ENCODE results near the gene NKX1-1.

NKX1-1 gene

GRCh38 chr4:1385373-1386340 lies 20.6 kb downstream of the NKX1-1 start:
- no peak for DNase-seq (ENCODE audit: low spot score)

DNA sequence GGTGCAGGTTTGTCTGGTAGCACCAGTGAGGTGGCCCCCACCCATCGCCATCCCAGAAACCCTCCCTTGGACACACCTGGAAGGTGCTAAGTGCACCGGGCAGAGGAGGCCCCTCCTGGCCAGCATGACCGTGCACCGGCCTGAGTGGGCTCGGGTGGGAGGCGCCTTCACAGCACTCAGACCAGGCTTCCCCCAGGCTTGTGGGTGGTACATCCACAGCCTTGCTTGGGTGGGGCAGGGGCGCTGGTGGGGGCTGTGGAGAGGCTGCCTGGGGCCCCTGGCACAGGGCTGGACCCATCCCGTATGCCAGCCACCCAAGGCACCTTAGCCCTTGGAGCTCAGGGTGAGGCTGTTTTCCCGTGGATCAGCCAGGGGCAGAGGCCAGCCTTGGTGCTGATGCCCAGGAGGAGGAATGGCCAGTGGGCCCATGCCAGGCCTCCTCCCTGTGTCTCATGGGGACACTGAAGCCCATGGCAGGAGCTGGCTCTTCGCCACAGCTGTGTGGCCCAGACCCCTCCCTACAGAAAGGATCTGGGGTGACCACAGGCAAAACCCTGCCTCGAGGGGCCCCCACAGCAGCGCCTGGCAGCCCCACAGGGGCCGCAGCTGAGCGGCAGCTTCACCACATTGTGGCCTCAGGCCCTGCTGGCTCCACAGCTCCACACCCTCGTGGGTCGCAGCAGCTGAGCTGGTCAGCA lies 21.4 kb downstream of the NKX1-1 start:
- DNase-seq (ENCODE audit: low spot score): no peak

GRCh38 chr4:1383728-1384591 lies 22.3 kb downstream of the NKX1-1 start:
- no peak for DNase-seq (ENCODE audit: low spot score)

DNA sequence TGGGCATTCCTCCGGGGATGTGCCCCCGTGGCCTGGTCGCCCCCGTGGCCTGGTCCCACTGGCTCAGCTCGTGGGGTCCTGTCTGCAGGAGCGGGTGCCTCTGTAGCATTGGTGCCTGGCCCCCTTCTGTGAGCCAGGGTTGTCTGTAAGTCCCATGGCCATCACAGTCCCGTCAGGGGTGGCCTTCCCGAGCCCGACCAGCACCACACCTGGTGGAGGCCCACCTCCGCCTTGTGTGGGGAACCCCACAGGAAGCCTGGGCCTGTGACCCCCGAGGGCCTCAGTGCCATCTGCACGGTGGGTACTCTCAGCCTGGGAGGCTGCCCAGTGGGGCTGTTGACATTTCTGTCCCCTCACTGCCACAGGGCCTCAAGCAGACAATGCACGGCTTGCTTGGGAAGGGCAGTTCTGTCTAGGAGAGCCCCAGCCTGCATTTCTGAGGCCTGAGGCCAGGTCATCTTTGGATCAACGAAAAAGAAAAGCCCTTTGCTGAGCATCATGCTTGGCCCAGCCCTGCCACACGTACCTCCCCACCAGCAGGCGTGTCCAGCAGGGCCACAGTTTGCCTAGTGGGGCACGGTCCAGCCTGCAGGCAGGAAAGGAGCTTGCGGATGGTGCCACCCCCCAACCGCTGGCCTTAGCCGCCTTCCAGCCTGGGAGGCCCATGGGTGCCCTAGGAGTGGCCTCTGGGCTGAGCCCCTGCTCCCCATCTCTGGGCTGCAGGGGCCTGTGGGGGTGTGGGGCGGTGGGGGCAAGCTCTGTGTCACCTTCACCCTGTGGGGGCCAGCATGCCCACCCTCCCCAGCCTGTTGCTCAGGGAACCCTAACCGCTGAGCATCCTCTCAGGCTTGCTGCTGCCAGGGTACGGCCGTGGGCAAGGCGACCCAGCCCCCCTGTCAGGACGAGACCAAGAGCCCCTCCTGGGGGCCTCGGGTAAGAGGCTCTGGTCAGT lies 23.2 kb downstream of the NKX1-1 start:
- DNase-seq (ENCODE audit: low spot score): no peak

DNA sequence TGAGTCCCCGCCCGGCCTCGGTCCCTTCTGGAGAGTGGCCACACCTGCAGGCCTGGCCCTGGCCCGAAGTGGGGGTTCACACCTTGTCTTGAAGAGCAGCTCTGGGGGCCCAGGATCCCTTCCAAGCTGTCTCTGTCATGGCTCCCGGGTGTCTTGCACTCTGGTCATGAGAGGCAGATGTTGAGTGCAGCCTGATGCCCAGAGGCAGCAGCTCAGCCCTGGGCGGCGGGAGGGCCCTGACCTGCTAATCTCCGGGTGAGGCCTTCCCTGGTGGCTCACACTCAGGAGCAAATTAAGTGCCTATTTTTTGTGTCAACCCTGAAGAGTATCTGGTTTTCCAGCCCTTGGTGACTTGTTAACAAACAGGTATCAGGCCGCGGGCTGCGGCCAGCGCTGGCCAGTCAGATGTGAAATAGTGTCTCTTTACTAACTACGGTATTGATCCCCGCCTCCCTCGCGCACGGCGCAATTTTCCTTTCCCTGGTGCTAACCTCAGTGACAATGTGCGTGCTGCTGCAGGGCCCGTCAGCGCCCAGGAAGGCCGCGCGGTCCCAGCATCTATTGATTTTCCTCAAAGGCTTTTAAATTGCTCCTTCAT lies 24.2 kb downstream of the NKX1-1 start:
- DNase-seq (ENCODE audit: low spot score): no peak

- no peak for DNase-seq (ENCODE audit: low spot score)
Measured at GRCh38 chr4:1381181-1381621, 25.0 kb downstream of the NKX1-1 start.

GRCh38 chr4:1380368-1381151 lies 25.7 kb downstream of the NKX1-1 start:
- no peak for DNase-seq (ENCODE audit: low spot score)

- no peak for DNase-seq (ENCODE audit: low spot score)
Measured at GRCh38 chr4:1379801-1380331, 26.4 kb downstream of the NKX1-1 start.

DNA sequence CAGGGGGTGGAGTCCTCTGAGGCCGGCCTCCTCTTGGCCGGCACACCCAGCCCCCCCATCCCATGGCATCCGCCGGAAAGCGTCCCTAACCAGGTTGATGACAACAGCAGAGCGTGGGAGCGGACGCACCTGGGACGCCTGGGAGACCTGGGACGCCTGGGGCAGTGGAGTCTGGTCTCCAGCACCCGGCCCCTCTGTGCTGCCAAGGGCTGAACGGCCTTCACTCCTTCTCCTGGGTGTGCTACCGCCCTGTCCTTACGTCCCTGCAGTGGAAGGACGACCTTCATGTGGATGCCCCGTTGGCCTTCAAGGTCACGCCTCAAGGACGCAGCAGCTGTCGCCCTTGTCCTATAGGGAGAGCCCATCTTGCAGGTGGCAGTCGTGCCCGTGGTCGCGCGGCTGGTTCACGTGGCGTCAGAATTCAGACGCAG lies 26.9 kb downstream of the NKX1-1 start:
- no peak for DNase-seq (ENCODE audit: low spot score)

GRCh38 chr4:1378559-1379231 lies 27.5 kb downstream of the NKX1-1 start:
- DNase-seq (ENCODE audit: low spot score): no peak

GRCh38 chr4:1377606-1378261 lies 28.5 kb downstream of the NKX1-1 start:
- DNase-seq (ENCODE audit: low spot score): no peak

DNA sequence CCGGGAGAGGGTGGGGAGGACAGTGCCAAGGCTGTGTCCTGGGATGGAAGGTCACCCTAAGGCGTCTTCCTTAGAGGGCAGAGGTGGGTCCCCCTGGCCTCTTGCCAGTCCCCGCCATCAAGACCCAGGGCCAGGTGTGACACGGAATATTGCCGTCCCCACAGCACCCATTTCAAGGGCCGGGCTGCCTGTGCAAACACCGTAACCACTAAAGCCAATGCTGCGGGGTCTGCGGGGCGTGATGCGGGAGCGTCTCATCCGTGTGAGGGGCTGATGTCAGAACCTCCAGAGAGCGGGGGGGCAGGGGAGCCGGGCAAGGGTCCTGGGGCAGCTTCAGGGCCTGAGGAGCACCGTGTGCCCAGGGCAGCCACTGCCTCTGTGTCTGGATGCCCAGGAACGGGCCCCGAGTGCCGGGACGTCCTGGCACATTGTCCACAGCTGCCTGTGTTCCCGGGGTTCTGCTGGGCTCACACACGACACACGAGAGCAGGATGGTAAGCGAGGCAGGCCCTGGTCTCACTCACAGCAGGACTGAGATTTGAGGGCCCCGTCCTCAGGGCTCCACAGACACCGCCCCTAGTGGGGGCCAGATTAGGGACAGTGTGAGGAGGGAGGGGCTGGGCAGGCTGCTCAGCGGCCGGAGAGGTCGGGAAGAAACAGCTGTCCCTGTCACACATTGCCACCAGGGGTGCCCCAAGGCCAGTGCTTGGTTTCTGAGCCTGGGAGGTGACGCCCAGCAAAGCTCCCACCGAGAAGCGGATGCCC lies 29.2 kb downstream of the NKX1-1 start:
- DNase-seq (ENCODE audit: low spot score): no peak

- no peak for DNase-seq (ENCODE audit: low spot score)
Measured at GRCh38 chr4:1376391-1376840, 29.8 kb downstream of the NKX1-1 start.

DNA sequence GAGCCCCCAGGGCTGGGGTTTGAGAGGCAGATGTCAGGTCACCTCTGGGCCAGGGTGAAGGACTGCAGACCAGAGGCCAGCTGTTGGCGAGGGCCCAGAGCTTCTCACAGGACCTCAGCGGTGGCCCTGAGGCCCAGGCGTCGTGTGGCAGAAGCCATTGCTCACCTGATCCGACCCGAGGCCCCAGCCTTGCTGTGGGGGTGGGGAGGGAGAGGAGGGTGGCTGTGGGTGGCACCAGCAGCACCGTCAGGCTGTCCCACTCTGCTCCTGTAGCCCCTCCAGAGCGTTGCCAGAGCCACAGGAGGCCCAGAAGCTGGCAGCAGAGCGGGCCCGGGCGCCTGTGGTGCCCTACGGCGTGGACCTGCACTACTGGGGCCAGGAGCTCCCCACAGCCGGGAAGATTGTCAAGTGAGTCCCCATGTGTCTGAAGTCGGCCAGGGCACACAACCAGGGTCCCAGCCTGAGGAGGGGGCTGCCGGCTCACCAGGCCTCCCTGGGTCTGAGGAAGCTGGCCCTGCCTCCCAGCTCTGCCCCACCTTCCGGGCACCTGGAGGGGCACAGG lies 30.4 kb downstream of the NKX1-1 start:
- no peak for DNase-seq (ENCODE audit: low spot score)

DNA sequence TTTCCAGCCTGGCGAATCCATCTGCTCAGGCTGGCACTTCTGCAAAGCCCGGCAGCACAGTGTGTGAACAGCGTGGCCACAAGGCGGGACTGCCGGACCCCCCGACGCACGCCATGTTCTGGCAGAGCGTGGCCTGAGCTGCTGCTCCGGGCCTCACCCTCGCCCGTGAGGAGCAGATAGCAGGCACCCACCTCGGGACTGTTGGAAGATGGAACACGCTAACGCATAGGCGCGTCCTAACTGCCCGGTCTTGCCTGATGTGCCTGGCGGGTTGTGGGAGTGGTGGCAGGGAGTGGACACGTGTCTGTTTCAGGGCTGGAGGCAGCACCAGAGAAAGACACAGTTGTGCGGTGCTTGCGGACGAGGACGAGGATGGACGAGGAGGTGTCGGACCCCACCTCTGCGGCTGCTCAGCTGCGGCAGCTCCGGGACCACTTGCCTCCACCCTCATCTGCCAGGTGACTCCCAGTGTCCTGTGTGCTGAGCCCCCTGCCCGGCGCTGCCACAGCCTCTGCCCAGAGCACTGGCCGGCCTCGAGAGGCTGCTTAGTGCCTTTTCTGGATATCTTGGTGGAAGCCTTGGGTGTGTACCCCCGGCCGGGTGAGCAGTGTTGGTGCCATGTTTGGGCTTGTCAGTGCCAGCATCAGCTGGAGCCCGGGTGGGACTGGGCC lies 31.1 kb downstream of the NKX1-1 start:
- DNase-seq (ENCODE audit: low spot score): no peak

DNA sequence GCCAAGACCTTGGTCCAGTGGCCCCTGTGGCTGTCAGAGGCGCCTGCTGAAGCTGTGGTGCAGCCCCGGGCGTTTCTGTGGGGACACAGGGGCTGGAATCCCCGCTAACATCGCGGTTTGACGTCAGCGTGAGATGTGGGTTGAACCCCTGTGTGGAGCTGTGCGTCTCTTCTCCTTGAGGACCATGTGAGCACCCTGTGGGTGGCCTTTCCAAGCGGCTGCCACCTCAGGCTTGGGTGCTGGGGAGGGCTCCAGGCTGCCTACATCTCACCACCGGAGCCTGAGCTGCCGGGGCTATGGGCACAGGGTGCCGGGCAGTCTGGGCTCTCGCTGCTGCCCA lies 31.6 kb downstream of the NKX1-1 start:
- DNase-seq (ENCODE audit: low spot score): no peak
